Thymus (tissue), 11 donors: ENCODE results near the gene RERE. TPM values are rescaled to one million over a fixed set of nuclear protein-coding genes. Genes with fewer than 3 reads are reported as not detected.

Experiments
- DNase-seq, 9 donors: peaks; one replicate each; pipeline ENCODE4 v3.0.0-alpha.2; 2013; ENCODE audit warnings: low spot score in 9 of 9, low read depth in 6 of 9, missing footprints in 1 of 9
- H3K27ac ChIP-seq, 2 donors: one replicate each; pipeline ENCODE4 v1.5.1; 2013; ENCODE audit warnings: control low read depth in 1 of 2, low read depth in 1 of 2, low read length in 1 of 2, mild to moderate bottlenecking in 1 of 2, moderate library complexity in 1 of 2
- H3K27me3 ChIP-seq, 2 donors: one replicate each; pipeline ENCODE4 v1.5.1; 2013; ENCODE audit warnings: low read length in 1 of 2; ENCODE audit not compliant: control insufficient read depth in 2 of 2, insufficient read depth in 1 of 2
- H3K36me3 ChIP-seq, 2 donors: one replicate each; pipeline ENCODE4 v1.5.1; 2013; ENCODE audit warnings: low read length in 1 of 2, mild to moderate bottlenecking in 1 of 2, moderate library complexity in 1 of 2; ENCODE audit not compliant: control insufficient read depth in 2 of 2, insufficient read depth in 2 of 2
- H3K4me1 ChIP-seq, 2 donors: one replicate each; pipeline ENCODE4 v1.5.1; 2013; ENCODE audit warnings: low read length in 2 of 2; ENCODE audit not compliant: control insufficient read depth in 2 of 2, insufficient read depth in 2 of 2
- H3K4me3 ChIP-seq, 2 donors: one replicate each; pipeline ENCODE4 v1.5.1; 2013; ENCODE audit warnings: low read length in 2 of 2, control low read depth in 1 of 2, mild to moderate bottlenecking in 1 of 2
- H3K9me3 ChIP-seq, 2 donors: one replicate each; pipeline ENCODE4 v1.5.1; 2013; ENCODE audit warnings: low read length in 1 of 2, mild to moderate bottlenecking in 1 of 2; ENCODE audit not compliant: control insufficient read depth in 2 of 2, insufficient read depth in 1 of 2
- WGBS: extraction: QIAGEN DNeasy Blood & Tissue Kit; methylation state at CpG from one replicate; pipeline ENCODE4 v1.1.7; 2013; 5-methylcytosine and 5-hydroxymethylcytosine counted together
- polyA plus RNA-seq: library from polyadenylated mRNA; stranded (reverse); fragments of 200-250 nt; gene quantifications from one replicate; pipeline ENCODE4 v1.2.3, GENCODE V29; 2013
- total RNA-seq: library from RNA; stranded (reverse); fragments of 120-200 nt; gene quantifications from one replicate; pipeline ENCODE4 v1.2.4, GENCODE V29; 2013
- donor health status: healthy.

Gene RERE
- total and polyA plus RNA-seq, 2 donors, result 22.9 to 37.7 TPM

DNA sequence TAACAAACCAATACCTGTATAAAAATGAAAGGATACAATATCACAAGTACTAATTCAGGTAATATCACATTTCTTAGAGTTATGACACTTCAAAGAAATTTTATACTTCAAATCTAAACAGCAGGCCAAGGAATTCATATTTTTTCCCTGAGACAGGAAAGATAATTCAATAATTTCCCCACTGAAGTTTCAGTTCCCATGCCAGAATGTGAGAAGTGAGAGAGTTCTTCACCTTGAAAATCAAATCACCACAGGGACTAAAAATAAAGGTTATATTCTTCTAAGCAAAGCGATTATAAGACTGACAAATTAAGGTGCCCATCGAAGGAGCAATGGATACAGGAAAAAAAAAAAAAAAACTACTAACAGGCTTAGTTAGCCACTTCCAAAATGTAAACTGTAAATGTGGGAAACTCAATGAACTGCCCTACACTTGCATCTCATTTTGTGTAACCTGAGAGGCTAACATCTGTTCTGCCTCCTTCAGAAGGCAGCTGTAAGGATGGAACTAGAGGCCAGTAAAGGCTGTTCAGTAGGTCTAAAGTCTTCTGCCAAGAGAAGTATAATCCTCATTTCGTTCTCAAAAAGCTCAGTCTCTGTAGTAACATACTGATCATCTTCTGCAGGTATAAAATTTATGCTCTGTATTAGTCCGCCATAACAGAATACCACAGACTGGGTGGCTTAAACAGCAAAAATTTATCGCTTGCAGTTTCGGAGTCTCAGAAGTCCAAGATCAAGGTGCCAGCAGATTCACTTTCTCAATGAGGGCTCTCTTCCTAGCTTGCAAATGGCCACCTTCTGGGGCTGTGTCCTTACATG lies 127.8 kb downstream of the RERE start:
- no peaks in the 10 kb centered on the region for H3K27me3 ChIP-seq
- H3K36me3 ChIP-seq, result no peaks in the 10 kb centered on the region
- DNase-seq, result no peak
- no peaks in the 10 kb centered on the region for H3K4me1 ChIP-seq
- H3K9me3 ChIP-seq, result no peaks in the 10 kb centered on the region
- no peak overlapping the region for H3K27ac ChIP-seq
- 97% methylated on average over 6 of the region's 6 CpGs for WGBS
- no peak overlapping the region for H3K4me3 ChIP-seq

DNA sequence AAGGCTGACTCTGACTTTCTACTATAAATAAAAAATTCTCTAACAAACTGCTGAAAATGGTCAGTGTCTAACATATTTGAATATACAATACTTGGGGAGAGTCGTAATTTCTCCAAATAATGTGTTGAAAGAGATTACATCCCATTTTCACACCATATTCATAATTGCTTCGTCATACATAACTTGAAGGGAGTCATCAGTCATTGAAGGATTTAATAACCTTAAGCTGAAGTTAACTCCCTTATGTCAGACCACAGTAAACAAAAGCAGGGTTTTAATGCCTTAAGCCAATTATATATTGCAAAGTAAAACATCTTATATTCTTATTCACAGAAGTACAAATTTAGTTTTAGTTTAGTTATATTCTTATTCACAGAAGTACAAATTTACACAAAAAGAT lies 129.9 kb downstream of the RERE start:
- Histone ChIP-seq H3K27ac (no peak overlapping the region), H3K36me3 (no peaks in the 10 kb centered on the region), H3K4me3 (no peak overlapping the region), H3K4me1 (no peaks in the 10 kb centered on the region), H3K9me3 (no peaks in the 10 kb centered on the region), H3K27me3 (no peaks in the 10 kb centered on the region)
- DNase-seq, result no peak
- WGBS, result 96% methylated on average over 2 of the region's 2 CpGs

DNA sequence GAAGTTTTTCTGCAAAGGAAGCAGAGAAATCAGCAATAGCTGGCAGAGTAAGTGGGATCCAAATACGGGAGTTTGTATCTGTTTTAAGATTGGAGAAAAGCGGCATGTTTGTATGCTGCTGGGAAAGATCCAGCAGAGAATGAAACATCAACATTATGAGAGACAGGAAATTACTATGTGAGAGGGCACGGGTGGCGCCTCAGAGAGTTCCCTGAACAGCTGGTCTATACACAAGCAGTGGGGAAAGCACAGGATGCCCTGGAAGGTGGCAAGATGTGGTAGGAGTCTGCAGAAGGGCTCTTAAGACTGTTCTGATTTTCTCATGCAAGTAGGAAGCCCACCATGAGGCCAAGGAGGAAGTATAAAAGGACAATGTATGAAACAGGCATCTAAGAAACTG lies 130.4 kb downstream of the RERE start:
- no peaks in the 10 kb centered on the region for H3K4me1 ChIP-seq
- H3K9me3 ChIP-seq, result no peaks in the 10 kb centered on the region
- no peaks in the 10 kb centered on the region for H3K36me3 ChIP-seq
- H3K4me3 ChIP-seq, result no peak overlapping the region
- no peak for DNase-seq
- whole genome bisulfite sequencing, result 45% methylated on average over 4 of the region's 4 CpGs
- H3K27ac ChIP-seq, result no peak overlapping the region
- H3K27me3 ChIP-seq, result no peaks in the 10 kb centered on the region

DNA sequence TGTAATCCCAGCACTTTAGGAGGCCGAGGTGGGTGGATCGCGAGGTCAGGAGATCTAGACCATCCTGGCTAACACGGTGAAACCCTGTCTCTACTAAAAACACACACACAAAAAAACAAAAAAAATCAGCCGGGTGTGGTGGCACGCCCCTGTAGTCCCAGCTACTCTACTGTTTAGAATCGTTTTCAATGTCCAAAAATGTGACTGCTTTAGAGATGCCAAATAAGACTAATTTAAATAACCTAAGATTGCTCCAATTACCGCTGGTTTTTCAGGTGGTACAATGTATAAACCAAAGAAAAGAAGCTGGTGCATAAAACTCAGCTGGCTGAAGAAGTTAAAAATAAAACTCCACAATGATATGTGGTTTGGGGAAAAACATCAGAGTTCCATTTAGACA lies 132.0 kb downstream of the RERE start:
- no peak for DNase-seq
- WGBS, result 96% methylated on average over 8 of the region's 8 CpGs
- H3K27me3 ChIP-seq, result no peaks in the 10 kb centered on the region
- no peaks in the 10 kb centered on the region for H3K4me1 ChIP-seq
- no peak overlapping the region for H3K4me3 ChIP-seq
- no peaks in the 10 kb centered on the region for H3K9me3 ChIP-seq
- no peak overlapping the region for H3K27ac ChIP-seq
- H3K36me3 ChIP-seq, result no peaks in the 10 kb centered on the region

DNA sequence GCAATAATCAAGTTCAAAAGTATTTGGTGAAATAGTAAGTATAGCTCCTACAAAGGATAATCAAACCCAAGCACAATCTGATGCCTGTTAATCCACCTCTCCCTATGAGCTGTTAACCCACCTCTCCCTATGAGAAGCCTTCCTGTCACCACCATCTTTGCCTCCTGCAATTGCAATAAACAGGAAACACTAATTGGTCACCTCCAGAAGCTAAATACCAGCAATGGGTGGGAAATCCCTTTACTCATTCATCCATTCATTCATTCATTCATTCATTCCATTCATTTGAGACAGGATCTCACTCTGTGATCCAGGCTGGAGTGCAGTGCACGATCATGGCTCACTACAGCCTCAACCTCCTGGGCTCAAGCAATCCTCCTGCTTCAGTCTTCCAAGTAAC lies 132.8 kb downstream of the RERE start:
- no peak for DNase-seq
- no peaks in the 10 kb centered on the region for H3K36me3 ChIP-seq
- H3K4me1 ChIP-seq, result peaks cover 0 to 2% of the 10 kb centered on the region in 2 donors
- no peaks in the 10 kb centered on the region for H3K9me3 ChIP-seq
- H3K4me3 ChIP-seq, result no peak overlapping the region
- H3K27me3 ChIP-seq, result no peaks in the 10 kb centered on the region
- H3K27ac ChIP-seq, result no peak overlapping the region
- 100% methylated on average over 1 of the region's 1 CpG for WGBS

DNA sequence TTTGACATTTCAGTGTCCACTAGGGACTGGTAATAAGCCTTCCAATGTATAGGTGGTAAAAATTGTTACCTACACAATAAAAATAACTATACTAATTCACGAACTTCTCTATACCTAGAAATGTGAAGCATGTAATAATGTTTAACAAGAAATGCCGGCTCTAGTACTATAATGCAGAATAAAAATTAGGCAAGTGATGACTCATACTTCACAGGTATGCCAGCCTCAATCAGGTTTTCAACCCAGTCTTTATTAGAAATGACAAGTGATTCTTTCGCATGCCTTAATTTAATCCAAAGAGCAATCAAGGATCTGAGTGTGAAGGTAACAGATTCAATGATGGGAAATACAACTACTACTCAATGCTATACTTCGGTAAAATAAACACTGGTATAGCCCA lies 134.9 kb downstream of the RERE start:
- no peaks in the 10 kb centered on the region for H3K9me3 ChIP-seq
- no peaks in the 10 kb centered on the region for H3K27me3 ChIP-seq
- no peak overlapping the region for H3K27ac ChIP-seq
- DNase-seq, result no peak
- over 99% methylated on average over 4 of the region's 4 CpGs for WGBS
- H3K4me3 ChIP-seq, result no peak overlapping the region
- H3K4me1 ChIP-seq, result peaks cover 0 to 2% of the 10 kb centered on the region in 2 donors
- no peaks in the 10 kb centered on the region for H3K36me3 ChIP-seq

DNA sequence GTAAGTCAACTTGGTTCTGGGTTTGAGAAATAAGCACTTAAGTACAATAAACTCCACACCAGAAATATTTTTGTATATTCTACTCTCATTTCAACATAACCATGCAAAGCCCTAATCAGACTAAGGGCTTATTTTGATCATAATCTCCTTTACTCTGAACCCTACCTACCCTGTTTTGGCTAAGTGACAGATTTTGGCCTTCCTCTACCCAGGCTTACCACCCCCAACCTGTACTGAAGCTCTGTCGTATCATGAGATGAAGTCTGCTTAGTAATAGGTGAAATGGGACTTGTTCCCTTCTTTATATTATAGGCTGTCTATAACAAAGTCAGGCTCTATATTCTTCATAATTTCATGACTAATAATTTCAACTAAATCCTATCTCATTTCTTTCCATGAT lies 135.5 kb downstream of the RERE start:
- Histone ChIP-seq H3K36me3 (no peaks in the 10 kb centered on the region), H3K9me3 (no peaks in the 10 kb centered on the region), H3K4me1 (peaks cover 0 to 2% of the 10 kb centered on the region in 2 donors), H3K27me3 (no peaks in the 10 kb centered on the region), H3K4me3 (no peak overlapping the region), H3K27ac (no peak overlapping the region)
- no peak for DNase-seq
- 95% methylated on average over 1 of the region's 1 CpG for WGBS

DNA sequence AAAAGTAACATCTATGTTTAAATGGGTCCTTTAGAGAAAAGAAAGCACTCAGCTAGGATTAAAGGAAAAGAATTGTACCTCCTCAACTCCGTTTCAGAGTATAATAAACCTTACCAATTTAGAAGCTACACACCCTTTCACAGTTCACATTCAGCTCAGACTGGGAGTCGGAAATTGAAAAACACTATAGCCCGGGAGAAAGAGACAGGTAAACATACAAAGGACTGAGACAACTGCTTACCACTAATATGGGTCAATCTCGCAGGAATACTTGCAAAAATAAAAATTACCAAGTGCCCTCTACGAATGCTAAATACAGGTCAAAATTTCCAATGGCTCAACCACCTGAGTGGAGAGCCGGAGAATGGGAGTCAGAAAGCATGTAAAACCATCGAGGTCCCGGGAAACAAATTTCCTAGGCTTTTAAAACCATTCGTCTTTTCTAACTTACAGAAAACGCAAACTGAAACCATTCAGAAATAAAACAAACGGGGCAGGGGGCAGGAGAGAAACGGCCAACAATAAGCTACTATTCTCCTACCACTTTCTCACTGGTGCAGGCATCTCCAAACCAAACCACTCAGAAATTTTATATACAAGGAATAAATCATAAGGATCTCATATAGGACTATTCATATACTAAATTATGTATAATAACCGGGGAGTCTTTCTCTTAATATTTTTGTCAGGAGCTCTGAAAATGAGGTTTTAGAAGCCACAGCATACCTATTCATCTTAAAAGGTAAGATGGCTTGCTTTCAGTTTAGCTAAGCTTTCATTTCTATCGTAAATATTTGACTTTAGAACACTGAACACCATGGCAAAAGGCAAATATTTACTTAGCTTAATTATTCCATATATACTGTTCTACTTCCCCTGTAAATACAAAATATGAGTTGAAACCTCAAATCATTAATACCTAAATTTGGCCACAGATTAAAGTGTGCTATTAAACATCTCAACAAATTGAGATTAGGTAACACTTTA lies 136.5 kb downstream of the RERE start:
- Histone ChIP-seq H3K9me3 (no peaks in the 10 kb centered on the region), H3K4me3 (no peak overlapping the region), H3K27me3 (no peaks in the 10 kb centered on the region), H3K27ac (no peak overlapping the region), H3K36me3 (no peaks in the 10 kb centered on the region), H3K4me1 (peaks cover 0 to 2% of the 10 kb centered on the region in 2 donors)
- 94% methylated on average over 14 of the region's 14 CpGs for WGBS
- DNase-seq, result no peak
